Suprapubic skin (tissue), 3 donors: Measurements from ENCODE around the gene SHROOM2.

ENCODE experiments used
- CTCF ChIP-seq, 2 donors: fragments of 200-600 bp in 1 of 2; fragments of 450-650 bp in 1 of 2; sonication (generic) in 1 of 2; IDR thresholded peaks; one replicate each; pipeline ENCODE4 v1.5.1; 2016 to 2019; ENCODE audit warnings: antibody characterized with exemption in 2 of 2, mild to moderate bottlenecking in 1 of 2, moderate library complexity in 1 of 2
- POLR2AphosphoS5 ChIP-seq, 3 donors: sonication (generic); formaldehyde crosslinking; IDR thresholded peaks; one replicate each; pipeline ENCODE4 v1.6.1; 2017; ENCODE audit warnings: antibody characterized with exemption in 3 of 3

GRCh38 chrX:9765737-9766097 is 20.5 kb upstream of the SHROOM2 start, which contains the start of gene GPR143:
- TF ChIP-seq CTCF (IDR thresholded peaks at IDR 0.05) (no peak), POLR2AphosphoS5 (IDR thresholded peaks at IDR 0.05) (no peak)
